IPS DF 6.9 (cell line): ENCODE data around the gene ATP8A2.

Experiments used
- DNase-seq: peaks from one replicate; pipeline ENCODE4 v3.0.0-alpha.2; 2013; ENCODE audit warnings: low read depth, low spot score
- H3K27ac ChIP-seq: one replicate; pipeline ENCODE4 v1.5.1; 2013; ENCODE audit warnings: low read length, control low read depth
- H3K27me3 ChIP-seq: 2 replicates; pipeline ENCODE4 v1.6.1; 2013; ENCODE audit warnings: mild to moderate bottlenecking, low read length; ENCODE audit not compliant: control insufficient read depth, insufficient read depth
- H3K36me3 ChIP-seq: 2 replicates; pipeline ENCODE4 v1.6.1; 2013; ENCODE audit warnings: low read length; ENCODE audit not compliant: control insufficient read depth, insufficient read depth
- H3K4me1 ChIP-seq: 2 replicates; pipeline ENCODE4 v1.6.1; 2013; ENCODE audit warnings: low read length; ENCODE audit not compliant: control insufficient read depth, insufficient read depth
- H3K4me3 ChIP-seq: 2 replicates; pipeline ENCODE4 v1.5.1; 2013; ENCODE audit warnings: mild to moderate bottlenecking, low read length
- H3K9me3 ChIP-seq: 2 replicates; pipeline ENCODE4 v1.6.1; 2013; ENCODE audit warnings: low read length, inconsistent platforms; ENCODE audit not compliant: control insufficient read depth, insufficient read depth
- WGBS: extraction: QIAGEN DNeasy Blood & Tissue Kit; methylation state at CpG from one replicate; pipeline ENCODE4 v1.1.7; 2013; ENCODE audit warnings: mixed read lengths, missing lambda C conversion rate; ENCODE audit not compliant: insufficient read length, insufficient coverage; 5-methylcytosine and 5-hydroxymethylcytosine counted together

ATP8A2 gene

GRCh38 chr13:25857830-25858229 lies 486.1 kb downstream of the ATP8A2 start:
- H3K36me3 ChIP-seq, result no peaks in the 10 kb centered on the region
- no peaks in the 10 kb centered on the region for H3K9me3 ChIP-seq
- no peaks in the 10 kb centered on the region for H3K4me1 ChIP-seq
- H3K4me3 ChIP-seq, result no peak overlapping the region
- no peak overlapping the region for H3K27ac ChIP-seq
- whole genome bisulfite sequencing, result no CpG with 5 or more reads among the region's 4 CpGs
- H3K27me3 ChIP-seq, result no peaks in the 10 kb centered on the region
- no peak for DNase-seq

- Histone ChIP-seq H3K27ac (no peak overlapping the region), H3K27me3 (no peaks in the 10 kb centered on the region), H3K4me1 (no peaks in the 10 kb centered on the region), H3K36me3 (no peaks in the 10 kb centered on the region), H3K4me3 (no peak overlapping the region), H3K9me3 (no peaks in the 10 kb centered on the region)
- no peak for DNase-seq
- WGBS, result no CpG with 5 or more reads among the region's 3 CpGs
Observed at GRCh38 chr13:25859528-25859927, 487.8 kb downstream of the ATP8A2 start.

- no CpG with 5 or more reads among the region's 1 CpG for WGBS
- Histone ChIP-seq H3K4me1 (no peaks in the 10 kb centered on the region), H3K27ac (no peak overlapping the region), H3K36me3 (no peaks in the 10 kb centered on the region), H3K9me3 (no peaks in the 10 kb centered on the region), H3K4me3 (no peak overlapping the region), H3K27me3 (no peaks in the 10 kb centered on the region)
- DNase-seq, result no peak
Observed at GRCh38 chr13:25860265-25860664, 488.5 kb downstream of the ATP8A2 start.

GRCh38 chr13:25860862-25861261 lies 489.1 kb downstream of the ATP8A2 start:
- Histone ChIP-seq H3K27me3 (no peaks in the 10 kb centered on the region), H3K27ac (no peak overlapping the region), H3K4me1 (no peaks in the 10 kb centered on the region), H3K4me3 (no peak overlapping the region), H3K36me3 (no peaks in the 10 kb centered on the region), H3K9me3 (no peaks in the 10 kb centered on the region)
- no peak for DNase-seq
- WGBS, result no CpG with 5 or more reads among the region's 3 CpGs

- Histone ChIP-seq H3K9me3 (no peaks in the 10 kb centered on the region), H3K36me3 (no peaks in the 10 kb centered on the region), H3K4me3 (no peak overlapping the region), H3K27me3 (no peaks in the 10 kb centered on the region), H3K4me1 (no peaks in the 10 kb centered on the region), H3K27ac (no peak overlapping the region)
- no peak for DNase-seq
- WGBS, result no CpG with 5 or more reads among the region's 4 CpGs
Observed at GRCh38 chr13:25862156-25862555, 490.4 kb downstream of the ATP8A2 start.

GRCh38 chr13:25864116-25864515 lies 492.3 kb downstream of the ATP8A2 start:
- no peaks in the 10 kb centered on the region for H3K4me1 ChIP-seq
- no peaks in the 10 kb centered on the region for H3K36me3 ChIP-seq
- WGBS, result no CpG with 5 or more reads among the region's 6 CpGs
- no peaks in the 10 kb centered on the region for H3K27me3 ChIP-seq
- no peaks in the 10 kb centered on the region for H3K9me3 ChIP-seq
- no peak overlapping the region for H3K4me3 ChIP-seq
- H3K27ac ChIP-seq, result no peak overlapping the region
- DNase-seq, result no peak

GRCh38 chr13:25864936-25865335 lies 493.2 kb downstream of the ATP8A2 start:
- no CpG with 5 or more reads among the region's 1 CpG for WGBS
- Histone ChIP-seq H3K36me3 (no peaks in the 10 kb centered on the region), H3K27ac (no peak overlapping the region), H3K27me3 (no peaks in the 10 kb centered on the region), H3K4me3 (no peak overlapping the region), H3K9me3 (no peaks in the 10 kb centered on the region), H3K4me1 (no peaks in the 10 kb centered on the region)
- DNase-seq, result no peak

GRCh38 chr13:25865391-25865790 lies 493.6 kb downstream of the ATP8A2 start:
- Histone ChIP-seq H3K27ac (no peak overlapping the region), H3K36me3 (no peaks in the 10 kb centered on the region), H3K9me3 (no peaks in the 10 kb centered on the region), H3K27me3 (no peaks in the 10 kb centered on the region), H3K4me3 (no peak overlapping the region), H3K4me1 (no peaks in the 10 kb centered on the region)
- no peak for DNase-seq
- no CpG with 5 or more reads among the region's 2 CpGs for WGBS

- H3K36me3 ChIP-seq, result no peaks in the 10 kb centered on the region
- H3K27me3 ChIP-seq, result no peaks in the 10 kb centered on the region
- no peak overlapping the region for H3K27ac ChIP-seq
- DNase-seq, result no peak
- H3K4me3 ChIP-seq, result no peak overlapping the region
- no peaks in the 10 kb centered on the region for H3K4me1 ChIP-seq
- no peaks in the 10 kb centered on the region for H3K9me3 ChIP-seq
Observed at GRCh38 chr13:25867038-25867437, 495.3 kb downstream of the ATP8A2 start.

GRCh38 chr13:25868490-25868889 lies 496.7 kb downstream of the ATP8A2 start:
- H3K27me3 ChIP-seq, result no peaks in the 10 kb centered on the region
- no peaks in the 10 kb centered on the region for H3K4me1 ChIP-seq
- H3K27ac ChIP-seq, result no peak overlapping the region
- H3K4me3 ChIP-seq, result no peak overlapping the region
- H3K9me3 ChIP-seq, result no peaks in the 10 kb centered on the region
- no CpG with 5 or more reads among the region's 5 CpGs for WGBS
- no peak for DNase-seq
- H3K36me3 ChIP-seq, result no peaks in the 10 kb centered on the region

GRCh38 chr13:25869941-25870340 lies 498.2 kb downstream of the ATP8A2 start:
- DNase-seq, result no peak
- no peaks in the 10 kb centered on the region for H3K27me3 ChIP-seq
- no CpG with 5 or more reads among the region's 12 CpGs for WGBS
- H3K36me3 ChIP-seq, result no peaks in the 10 kb centered on the region
- no peak overlapping the region for H3K4me3 ChIP-seq
- no peak overlapping the region for H3K27ac ChIP-seq
- H3K4me1 ChIP-seq, result no peaks in the 10 kb centered on the region; the same call in 1 of the 2 replicates
- H3K9me3 ChIP-seq, result no peaks in the 10 kb centered on the region
